HL-60 (cell line): ENCODE data around the gene CABCOCO1.

Source experiments
- CTCF ChIP-seq: IDR thresholded peaks from one replicate; pipeline ENCODE4 v1.5.1; 2011; ENCODE audit warnings: low read length, control low read depth, inconsistent platforms; ENCODE audit not compliant: insufficient read depth
- GABPA ChIP-seq: IDR thresholded peaks from 2 replicates; pipeline ENCODE4 v1.6.1; 2012; ENCODE audit warnings: low read depth
- POLR2AphosphoS5 ChIP-seq: IDR thresholded peaks from 2 replicates; pipeline ENCODE4 v1.6.1; 2012; ENCODE audit warnings: low read depth
- SPI1 ChIP-seq: IDR thresholded peaks from 2 replicates; pipeline ENCODE4 v1.6.1; 2012; ENCODE audit warnings: low read depth, mild to moderate bottlenecking, borderline replicate concordance
- TF ChIP-seq, protein P1 (sequence below): IDR thresholded peaks from 2 replicates; pipeline ENCODE4 v1.6.1; 2012; ENCODE audit warnings: low read depth; ENCODE audit not compliant: insufficient replicate concordance

DNA sequence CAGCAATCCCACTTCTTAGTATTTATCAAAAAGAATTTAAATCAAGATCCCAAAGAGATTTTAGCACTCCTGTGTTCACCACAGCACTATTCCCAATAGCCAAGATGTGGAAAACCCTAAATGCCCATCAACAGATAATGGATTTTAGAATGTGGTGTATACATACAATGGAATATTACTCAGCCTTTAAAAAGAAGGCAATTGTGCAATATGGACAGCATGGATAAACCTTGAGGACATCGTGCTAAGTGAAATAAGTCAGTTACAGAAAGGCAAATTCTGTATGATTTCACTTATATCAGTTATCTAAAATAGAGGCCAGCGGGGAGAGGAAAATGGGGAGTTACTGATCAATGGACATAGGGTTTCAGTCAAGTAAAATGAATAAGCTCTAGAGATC is 66.9 kb downstream of the CABCOCO1 start:
- no peak for TF ChIP-seq CTCF
- no peak for TF ChIP-seq POLR2AphosphoS5
- TF ChIP-seq, protein P1, sequence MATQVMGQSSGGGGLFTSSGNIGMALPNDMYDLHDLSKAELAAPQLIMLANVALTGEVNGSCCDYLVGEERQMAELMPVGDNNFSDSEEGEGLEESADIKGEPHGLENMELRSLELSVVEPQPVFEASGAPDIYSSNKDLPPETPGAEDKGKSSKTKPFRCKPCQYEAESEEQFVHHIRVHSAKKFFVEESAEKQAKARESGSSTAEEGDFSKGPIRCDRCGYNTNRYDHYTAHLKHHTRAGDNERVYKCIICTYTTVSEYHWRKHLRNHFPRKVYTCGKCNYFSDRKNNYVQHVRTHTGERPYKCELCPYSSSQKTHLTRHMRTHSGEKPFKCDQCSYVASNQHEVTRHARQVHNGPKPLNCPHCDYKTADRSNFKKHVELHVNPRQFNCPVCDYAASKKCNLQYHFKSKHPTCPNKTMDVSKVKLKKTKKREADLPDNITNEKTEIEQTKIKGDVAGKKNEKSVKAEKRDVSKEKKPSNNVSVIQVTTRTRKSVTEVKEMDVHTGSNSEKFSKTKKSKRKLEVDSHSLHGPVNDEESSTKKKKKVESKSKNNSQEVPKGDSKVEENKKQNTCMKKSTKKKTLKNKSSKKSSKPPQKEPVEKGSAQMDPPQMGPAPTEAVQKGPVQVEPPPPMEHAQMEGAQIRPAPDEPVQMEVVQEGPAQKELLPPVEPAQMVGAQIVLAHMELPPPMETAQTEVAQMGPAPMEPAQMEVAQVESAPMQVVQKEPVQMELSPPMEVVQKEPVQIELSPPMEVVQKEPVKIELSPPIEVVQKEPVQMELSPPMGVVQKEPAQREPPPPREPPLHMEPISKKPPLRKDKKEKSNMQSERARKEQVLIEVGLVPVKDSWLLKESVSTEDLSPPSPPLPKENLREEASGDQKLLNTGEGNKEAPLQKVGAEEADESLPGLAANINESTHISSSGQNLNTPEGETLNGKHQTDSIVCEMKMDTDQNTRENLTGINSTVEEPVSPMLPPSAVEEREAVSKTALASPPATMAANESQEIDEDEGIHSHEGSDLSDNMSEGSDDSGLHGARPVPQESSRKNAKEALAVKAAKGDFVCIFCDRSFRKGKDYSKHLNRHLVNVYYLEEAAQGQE, result no peak
- no peak for TF ChIP-seq GABPA
- TF ChIP-seq SPI1, result no peak
